ENCODE data around the gene CCL1. TPM values are rescaled to one million over a fixed set of nuclear protein-coding genes. Genes with fewer than 3 reads are reported as not detected.

CCL1 gene
- total RNA-seq, 1 donor from 2014 or later: not detected

DNA sequence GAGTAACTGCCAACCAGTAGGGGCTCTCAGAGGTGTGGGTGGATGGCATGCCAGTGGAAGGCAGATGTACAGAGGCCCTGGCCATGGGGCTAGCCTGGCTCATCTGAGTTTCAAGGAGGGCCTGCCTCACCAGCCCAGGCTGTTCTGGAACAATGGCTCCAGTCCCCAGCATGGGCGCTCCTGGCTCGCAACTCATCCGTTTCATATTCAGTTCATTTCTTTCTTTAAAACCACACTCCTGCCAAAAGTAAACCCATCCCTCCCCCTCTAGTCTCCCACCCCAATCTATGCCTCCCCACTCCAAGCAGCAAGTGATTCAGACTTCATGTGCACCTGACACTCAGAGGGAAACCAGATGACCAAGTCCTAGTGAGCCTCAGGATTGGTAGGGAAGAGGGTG lies 4.4 kb downstream of the CCL1 start:
- Mint-ChIP-seq H3K4me3 (no peak overlapping the region), H3K27ac (no peak overlapping the region), H3K9me3 (peaks cover 4% of the 10 kb centered on the region), H3K36me3 (no peaks in the 10 kb centered on the region), H3K4me1 (no peaks in the 10 kb centered on the region), H3K27me3 (ENCODE audit: insufficient read depth, low read depth) (peaks cover 3% of the 10 kb centered on the region)
- Histone ChIP-seq H3K36me3 (no peaks in the 10 kb centered on the region), H3K27ac (no peak overlapping the region), H3K4me2 (no peak overlapping the region), H3K79me2 (ENCODE audit: low read depth) (no peaks in the 10 kb centered on the region), H2AFZ (replicated peaks) (no peak overlapping the region), H4K20me1 (ENCODE audit: low read depth) (no peaks in the 10 kb centered on the region), H3K4me3 (no peak overlapping the region), H3K9me3 (ENCODE audit: low read depth) (no peaks in the 10 kb centered on the region), H3K4me1 (no peaks in the 10 kb centered on the region), H3F3A (ENCODE audit: low read depth) (no peaks in the 10 kb centered on the region), H3K9ac (no peak overlapping the region), H3K27me3 (no peaks in the 10 kb centered on the region)
- DNase-seq (ENCODE audit: low spot score): no peak
- TF ChIP-seq EZH2 (IDR thresholded peaks at IDR 0.05): no peak
- no peak for TF ChIP-seq EZH2phosphoT487 (IDR thresholded peaks at IDR 0.05)
- TF ChIP-seq, protein P1, sequence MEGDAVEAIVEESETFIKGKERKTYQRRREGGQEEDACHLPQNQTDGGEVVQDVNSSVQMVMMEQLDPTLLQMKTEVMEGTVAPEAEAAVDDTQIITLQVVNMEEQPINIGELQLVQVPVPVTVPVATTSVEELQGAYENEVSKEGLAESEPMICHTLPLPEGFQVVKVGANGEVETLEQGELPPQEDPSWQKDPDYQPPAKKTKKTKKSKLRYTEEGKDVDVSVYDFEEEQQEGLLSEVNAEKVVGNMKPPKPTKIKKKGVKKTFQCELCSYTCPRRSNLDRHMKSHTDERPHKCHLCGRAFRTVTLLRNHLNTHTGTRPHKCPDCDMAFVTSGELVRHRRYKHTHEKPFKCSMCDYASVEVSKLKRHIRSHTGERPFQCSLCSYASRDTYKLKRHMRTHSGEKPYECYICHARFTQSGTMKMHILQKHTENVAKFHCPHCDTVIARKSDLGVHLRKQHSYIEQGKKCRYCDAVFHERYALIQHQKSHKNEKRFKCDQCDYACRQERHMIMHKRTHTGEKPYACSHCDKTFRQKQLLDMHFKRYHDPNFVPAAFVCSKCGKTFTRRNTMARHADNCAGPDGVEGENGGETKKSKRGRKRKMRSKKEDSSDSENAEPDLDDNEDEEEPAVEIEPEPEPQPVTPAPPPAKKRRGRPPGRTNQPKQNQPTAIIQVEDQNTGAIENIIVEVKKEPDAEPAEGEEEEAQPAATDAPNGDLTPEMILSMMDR (IDR thresholded peaks at IDR 0.05): no peak

DNA sequence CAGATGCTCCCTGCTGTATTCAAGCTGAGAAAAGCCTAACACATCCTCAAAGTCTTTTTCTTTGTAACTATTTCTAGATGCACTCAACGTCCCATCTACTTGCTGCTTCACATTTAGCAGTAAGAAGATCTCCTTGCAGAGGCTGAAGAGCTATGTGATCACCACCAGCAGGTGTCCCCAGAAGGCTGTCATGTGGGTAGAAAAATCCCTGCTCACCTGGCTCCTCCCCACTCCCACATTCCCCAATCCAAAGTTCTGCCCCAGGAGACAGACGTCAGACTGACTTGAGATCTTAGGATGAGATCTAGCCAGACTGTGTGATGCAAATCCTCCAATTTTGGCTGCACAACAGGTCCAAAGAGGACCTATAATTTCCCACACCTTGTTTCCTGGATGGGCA lies 5.6 kb downstream of the CCL1 start:
- no peaks in the 10 kb centered on the region for H3K27me3 ChIP-seq
- H3K27me3 Mint-ChIP-seq (ENCODE audit: insufficient read depth, low read depth): peaks cover 8% of the 10 kb centered on the region
- no peak overlapping the region for H3K4me3 ChIP-seq
- no peak overlapping the region for H2AFZ ChIP-seq (replicated peaks)
- H3K9me3 Mint-ChIP-seq: peaks cover 7% of the 10 kb centered on the region
- no peak for DNase-seq (ENCODE audit: low spot score)
- H3K4me3 Mint-ChIP-seq: no peak overlapping the region
- no peaks in the 10 kb centered on the region for H3K4me1 ChIP-seq
- H4K20me1 ChIP-seq (ENCODE audit: low read depth): no peaks in the 10 kb centered on the region
- no peaks in the 10 kb centered on the region for H3K36me3 ChIP-seq
- no peak overlapping the region for H3K27ac ChIP-seq
- H3K4me2 ChIP-seq: no peak overlapping the region
- H3K9ac ChIP-seq: no peak overlapping the region
- H3K9me3 ChIP-seq (ENCODE audit: low read depth): no peaks in the 10 kb centered on the region
- H3K4me1 Mint-ChIP-seq: no peaks in the 10 kb centered on the region
- H3K79me2 ChIP-seq (ENCODE audit: low read depth): no peaks in the 10 kb centered on the region
- TF ChIP-seq EZH2phosphoT487 (IDR thresholded peaks at IDR 0.05) (no peak), EZH2 (IDR thresholded peaks at IDR 0.05) (no peak)
- TF ChIP-seq, protein P1 (IDR thresholded peaks at IDR 0.05): no peak
- no peaks in the 10 kb centered on the region for H3K36me3 Mint-ChIP-seq
- H3F3A ChIP-seq (ENCODE audit: low read depth): no peaks in the 10 kb centered on the region
- H3K27ac Mint-ChIP-seq: no peak overlapping the region

DNA sequence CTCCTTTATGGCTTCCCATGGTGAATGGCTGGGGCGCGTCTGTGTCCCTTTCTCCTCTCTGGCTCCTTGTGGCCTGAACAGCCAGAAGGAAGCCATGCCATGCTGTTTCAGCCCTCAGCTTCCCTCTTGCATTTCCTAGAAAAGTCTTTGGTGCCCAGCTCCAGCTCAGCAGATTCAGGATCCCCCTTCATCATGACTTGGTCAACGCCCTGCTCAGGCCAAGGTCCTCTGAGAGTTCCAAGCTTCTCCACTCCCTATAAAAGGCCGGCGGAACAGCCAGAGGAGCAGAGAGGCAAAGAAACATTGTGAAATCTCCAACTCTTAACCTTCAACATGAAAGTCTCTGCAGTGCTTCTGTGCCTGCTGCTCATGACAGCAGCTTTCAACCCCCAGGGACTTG lies 6.8 kb downstream of the CCL1 start, which contains the start of gene CCL13:
CCL13 (plus strand) TSS at position 287 of the 400 bp plus-strand sequence; CDS start at position 334, 47 bp downstream.
- Mint-ChIP-seq H3K36me3 (no peaks in the 10 kb centered on the region), H3K4me3 (no peak within 1 kb of the TSS), H3K4me1 (no peaks in the 10 kb centered on the region), H3K9me3 (peaks cover 7% of the 10 kb centered on the region), H3K27me3 (ENCODE audit: insufficient read depth, low read depth) (peaks cover 8% of the 10 kb centered on the region), H3K27ac (no peak within 1 kb of the TSS)
- H4K20me1 ChIP-seq (ENCODE audit: low read depth): no peaks in the 10 kb centered on the region
- DNase-seq (ENCODE audit: low spot score): no peak
- H3K27me3 ChIP-seq: no peaks in the 10 kb centered on the region
- TF ChIP-seq, protein P1 (IDR thresholded peaks at IDR 0.05): no peak
- TF ChIP-seq EZH2 (IDR thresholded peaks at IDR 0.05) (no peak), EZH2phosphoT487 (IDR thresholded peaks at IDR 0.05) (no peak)
- H3K9me3 ChIP-seq (ENCODE audit: low read depth): no peaks in the 10 kb centered on the region
- no peaks in the 10 kb centered on the region for H3F3A ChIP-seq (ENCODE audit: low read depth)
- no peak within 1 kb of the TSS for H3K9ac ChIP-seq
- H3K27ac ChIP-seq: no peak within 1 kb of the TSS
- H3K4me2 ChIP-seq: no peak within 1 kb of the TSS
- no peak within 1 kb of the TSS for H3K4me3 ChIP-seq
- no peaks in the 10 kb centered on the region for H3K79me2 ChIP-seq (ENCODE audit: low read depth)
- H3K4me1 ChIP-seq: no peaks in the 10 kb centered on the region
- no peaks in the 10 kb centered on the region for H3K36me3 ChIP-seq
- H2AFZ ChIP-seq (replicated peaks): no peak within 1 kb of the TSS
